GM12878 (cell line): ENCODE results near the gene KHDC1. TPM values are rescaled to one million over a fixed set of nuclear protein-coding genes. Genes with fewer than 3 reads are reported as not detected.

Experiments used
- ATAC-seq: fragments of 200-7000 bp; cut with Tn5 transposase; 3 replicates; pipeline ENCODE4 v1.9.1; 2020; ENCODE audit warnings: mild to moderate bottlenecking, moderate library complexity
- BruUV-seq: library from RNA; stranded (reverse); fragments of 400-500 nt; replicated peaks from 2 replicates; lab custom pipeline; 2021; lab: Mats Ljungman, UMichigan
- CTCF ChIA-PET: fragments of 300-600 bp; sonication (Branson Sonifier 250); formaldehyde crosslinking; extraction: SDS; loops from one replicate; lab custom pipeline; 2021; ENCODE audit warnings: inconsistent platforms; lab: Yijun Ruan, JAX
- POLR2A ChIA-PET: fragments of 350-600 bp; formaldehyde crosslinking; extraction: SDS; loops from one replicate; lab custom pipeline; 2021; ENCODE audit warnings: inconsistent platforms; lab: Charles Lee
- RAD21 ChIA-PET: fragments of 300-600 bp; sonication (Branson Sonifier 250); formaldehyde crosslinking; loops from one replicate; lab custom pipeline; 2023; ENCODE audit warnings: antibody characterized with exemption; ENCODE audit not compliant: unreplicated experiment; lab: Charles Lee
- SMC1A ChIA-PET: fragments of 300-600 bp; sonication (Branson Sonifier 250); formaldehyde crosslinking; loops from one replicate; lab custom pipeline; 2023; ENCODE audit not compliant: unreplicated experiment, uncharacterized antibody; lab: Charles Lee
- DNase-seq: peaks from one replicate; pipeline ENCODE4 v3.0.0-alpha.2; 2011; ENCODE audit warnings: low read depth, low spot score
- FAIRE-seq: peaks from 3 replicates; lab custom pipeline; 2011; peaks lifted over from hg19 to GRCh38; lab: Jason Lieb, UNC
- H2AFZ ChIP-seq: 2 replicates; pipeline ENCODE4 v1.6.0; 2011; ENCODE audit warnings: low read depth, low read length, control low read depth; ENCODE audit not compliant: control insufficient read depth
- H3K27ac ChIP-seq: 2 replicates; pipeline ENCODE4 v1.5.1; 2011; ENCODE audit warnings: control low read depth; ENCODE audit not compliant: control insufficient read depth, insufficient read depth
- H3K27me3 ChIP-seq, 2 experiments: replicated peaks in 1 of 2; 2 replicates each; pipeline versions ENCODE4 v1.6.0 to v1.6.1; 2011; ENCODE audit warnings: low read length in 1 of 2; ENCODE audit not compliant: control insufficient read depth in 2 of 2, insufficient read depth in 2 of 2
- H3K36me3 ChIP-seq, 2 experiments: 2 replicates each; pipeline ENCODE4 v1.5.1; 2011; ENCODE audit warnings: low read length in 1 of 2; ENCODE audit not compliant: control insufficient read depth in 2 of 2, insufficient read depth in 2 of 2
- H3K4me1 ChIP-seq: 2 replicates; pipeline ENCODE4 v1.6.1; 2011; ENCODE audit warnings: mild to moderate bottlenecking, low read length, moderate library complexity, mixed read lengths; ENCODE audit not compliant: control insufficient read depth, insufficient read depth
- H3K4me2 ChIP-seq: 2 replicates; pipeline ENCODE4 v1.6.0; 2011; ENCODE audit warnings: control low read depth; ENCODE audit not compliant: control insufficient read depth, insufficient read depth
- H3K4me3 ChIP-seq: fragments of 200-600 bp; sonication (generic); 2 replicates; pipeline ENCODE4 v1.5.1; 2016
- H3K79me2 ChIP-seq: 2 replicates; pipeline ENCODE4 v1.6.0; 2011; ENCODE audit warnings: low read length; ENCODE audit not compliant: control insufficient read depth, insufficient read depth
- H3K9ac ChIP-seq: 2 replicates; pipeline ENCODE4 v1.8.0; 2011; ENCODE audit warnings: low read length, control low read depth, mixed read lengths; ENCODE audit not compliant: control insufficient read depth, insufficient read depth
- H3K9me3 ChIP-seq: replicated peaks from 3 replicates; pipeline ENCODE4 v1.5.1; 2011; ENCODE audit warnings: mild to moderate bottlenecking, low read length; ENCODE audit not compliant: control insufficient read depth, insufficient read depth
- H4K20me1 ChIP-seq: 2 replicates; pipeline ENCODE4 v1.6.0; 2011; ENCODE audit not compliant: control insufficient read depth, insufficient read depth
- BACH1 ChIP-seq: fragments of 450-650 bp; IDR thresholded peaks from 2 replicates; pipeline ENCODE4 v1.6.1; 2017; ENCODE audit warnings: mild to moderate bottlenecking, borderline replicate concordance
- EP300 ChIP-seq, 2 experiments: fragments of 150-350 bp in 1 of 2; IDR thresholded peaks; 2 replicates each; pipeline ENCODE4 v1.6.1; 2011 to 2012; ENCODE audit warnings: low read depth in 2 of 2, low read length in 2 of 2, borderline replicate concordance in 1 of 2, improper control_type of control experiment in 1 of 2, inconsistent platforms in 1 of 2; ENCODE audit not compliant: control insufficient read depth in 1 of 2
- IRF5 ChIP-seq: fragments of 450-650 bp; IDR thresholded peaks from 2 replicates; pipeline ENCODE4 v1.6.1; 2017; ENCODE audit warnings: borderline replicate concordance
- LARP7 ChIP-seq: fragments of 450-650 bp; IDR thresholded peaks from 2 replicates; pipeline ENCODE4 v1.6.1; 2017; ENCODE audit warnings: mild to moderate bottlenecking
- MYC ChIP-seq: IDR thresholded peaks from 2 replicates; pipeline ENCODE4 v1.6.1; 2011; ENCODE audit warnings: mild to moderate bottlenecking, low read length, moderate library complexity, inconsistent platforms; ENCODE audit not compliant: insufficient read depth, insufficient replicate concordance, insufficient read length, severe bottlenecking
- PAX8 ChIP-seq: fragments of 450-650 bp; IDR thresholded peaks from 2 replicates; pipeline ENCODE4 v1.6.1; 2017; ENCODE audit warnings: mild to moderate bottlenecking, moderate library complexity
- POLR2AphosphoS5 ChIP-seq: IDR thresholded peaks from 2 replicates; pipeline ENCODE4 v1.6.1; 2011; ENCODE audit warnings: mild to moderate bottlenecking, low read length, inconsistent platforms
- SUZ12 ChIP-seq: fragments of 200-600 bp; sonication (generic); IDR thresholded peaks from one replicate; pipeline ENCODE4 v1.6.1; 2018; ENCODE audit warnings: antibody characterized with exemption, mild to moderate bottlenecking; ENCODE audit not compliant: unreplicated experiment
- TAF1 ChIP-seq: IDR thresholded peaks from 2 replicates; pipeline ENCODE4 v1.6.1; 2011; ENCODE audit warnings: mild to moderate bottlenecking, low read depth, low read length, borderline replicate concordance
- TBL1XR1 ChIP-seq: IDR thresholded peaks from 2 replicates; pipeline ENCODE4 v1.6.1; 2012; ENCODE audit warnings: low read depth, low read length, improper control_type of control experiment
- WGBS: methylation state at CpG from one replicate; pipeline ENCODE4 v1.1.6; 2016; ENCODE audit warnings: low lambda C conversion rate; ENCODE audit not compliant: insufficient replicate concordance, insufficient coverage; ENCODE audit errors: missing lambda C conversion rate; 5-methylcytosine and 5-hydroxymethylcytosine counted together
- in situ Hi-C: fragments of 300-500 bp; cut with MboI; formaldehyde crosslinking; loops from 9 replicates; pipeline ENCODE4 v1.14.3; 2018; ENCODE audit warnings: mixed read lengths
- intact Hi-C: fragments of 100-400 bp; cut with micrococcal nuclease; formaldehyde crosslinking; loops from one replicate; pipeline ENCODE4 v1.14.2; 2022; ENCODE audit not compliant: unreplicated experiment
- polyA plus RNA-seq, 11 experiments: library from polyadenylated mRNA; depleted of rRNA in 4 of 11; unstranded in 6 of 11; stranded (reverse) in 5 of 11; fragments of >200 nt; fragmentation: Nextera tagmentation in 4 of 11; fragmentation: Illumina TruSeq in 1 of 11; extraction: Ambion mirVana in 4 of 11; extraction: Trizol in 1 of 11; gene quantifications; 1 replicate in 1 of 11; 2 replicates in 10 of 11; pipeline versions ENCODE4 v1.2.1 to v1.2.3, GENCODE V29; 2011 to 2016; ENCODE audit warnings: inconsistent platforms in 2 of 11, missing spikeins in 2 of 11, low read depth in 1 of 11
- total RNA-seq, 4 experiments: library from RNA; depleted of rRNA in 3 of 4; stranded (reverse); fragments of >200 nt in 3 of 4; fragmentation: Illumina TruSeq in 1 of 4; extraction: Trizol in 1 of 4; gene quantifications; 2 replicates each; pipeline versions ENCODE4 v1.2.1 to v1.2.3, GENCODE V29; 2013 to 2021

KHDC1 gene
- total and polyA plus RNA-seq, 10 of the 15 experiments (the other 5 are each of a cell fraction or from before 2014, with no cell fraction given) = 3.3 to 8.7 (median 6.3) TPM

GRCh38 chr6:73203098-73203497, 59.9 kb downstream of the KHDC1 start:
- intact Hi-C loops = no loop called here
- 96% methylated on average over 1 of the region's 1 CpG for WGBS
- ATAC-seq = no peak

More at GRCh38 chr6:73203098-73203497, 59.9 kb downstream of the KHDC1 start:
- Histone ChIP-seq H3K36me3 (no peaks in the 10 kb centered on the region), H3K79me2 (no peaks in the 10 kb centered on the region), H3K27ac (no peak overlapping the region), H3K9me3 (no peaks in the 10 kb centered on the region), H3K4me2 (no peak overlapping the region), H3K27me3 (no peaks in the 10 kb centered on the region), H2AFZ (no peak overlapping the region), H3K9ac (no peak overlapping the region), H4K20me1 (no peaks in the 10 kb centered on the region; the same call in 1 of the 2 replicates), H3K4me3 (no peak overlapping the region), H3K4me1 (no peaks in the 10 kb centered on the region)
- no TSS peak for BruUV-seq
- CTCF ChIA-PET = no interaction called here
- TF ChIP-seq SUZ12 = no peak
- no peak for TF ChIP-seq EP300 (IDR thresholded peaks at IDR 0.05; ENCODE audit: borderline replicate concordance in 1 of 2, control insufficient read depth in 1 of 2, low read depth in 2 of 2, low read length in 2 of 2)
- no peak for TF ChIP-seq MYC
- no peak for TF ChIP-seq LARP7
- no peak for TF ChIP-seq POLR2AphosphoS5
- no peak for TF ChIP-seq TAF1
- no peak for TF ChIP-seq TBL1XR1
- no peak for TF ChIP-seq BACH1
- no peak for TF ChIP-seq PAX8
- no peak for TF ChIP-seq IRF5
- SMC1A ChIA-PET = no interaction called here
- no peak for FAIRE-seq
- no peak for DNase-seq
- in situ Hi-C loops = no loop called here
- POLR2A ChIA-PET = no interaction called here
- RAD21 ChIA-PET = no interaction called here
